ENCODE data around the gene TPMT.

- peak; percentile 75 to 96 (median 90) for TF ChIP-seq CTCF (IDR thresholded peaks at IDR 0.05)
- no peak for TF ChIP-seq POLR2A (IDR thresholded peaks at IDR 0.05)
- TF ChIP-seq POLR2AphosphoS5 (IDR thresholded peaks at IDR 0.05; ENCODE audit: insufficient read depth in 1 of 2, low read depth in 1 of 2), result peak; percentile 75 to 85
Measured at GRCh38 chr6:18122128-18123093, 32.5 kb downstream of the TPMT start, which contains the start of gene NHLRC1.

Data from vagina (tissue), 2 donors.